Activated CD8-positive, alpha-beta T cell treated with anti-CD3 and anti-CD28 coated beads for 36 hours (primary cell): Measurements from ENCODE around the gene LNX1. TPM values are rescaled to one million over a fixed set of nuclear protein-coding genes. Genes with fewer than 3 reads are reported as not detected.

Experiments
- ATAC-seq: fragments of 200-7000 bp; cut with Tn5 transposase; one replicate; pipeline ENCODE4 v1.10.0; 2021; ENCODE audit warnings: mild to moderate bottlenecking, moderate library complexity
- CTCF ChIA-PET: fragments of 350-600 bp; sonication (Branson Sonifier 250); formaldehyde crosslinking; loops from one replicate; lab custom pipeline; 2021; ENCODE audit warnings: antibody characterized with exemption; lab: Charles Lee
- POLR2A ChIA-PET: fragments of 350-600 bp; sonication (Branson Sonifier 250); formaldehyde crosslinking; loops from one replicate; lab custom pipeline; 2021; ENCODE audit warnings: antibody characterized with exemption; lab: Charles Lee
- DNase-seq: peaks from one replicate; pipeline ENCODE4 v3.0.0-alpha.2; 2020
- H3K27ac Mint-ChIP-seq: one replicate; pipeline ENCODE4 v1.8.0; 2021; ENCODE audit warnings: mild to moderate bottlenecking, mixed read lengths
- H3K27me3 Mint-ChIP-seq: one replicate; pipeline ENCODE4 v1.8.0; 2021; ENCODE audit warnings: mixed read lengths
- H3K36me3 Mint-ChIP-seq: one replicate; pipeline ENCODE4 v1.8.0; 2021; ENCODE audit warnings: low read depth, mixed read lengths
- H3K4me1 Mint-ChIP-seq: one replicate; pipeline ENCODE4 v1.8.0; 2021; ENCODE audit warnings: low read depth, mixed read lengths
- H3K4me3 Mint-ChIP-seq: one replicate; pipeline ENCODE4 v1.8.0; 2021; ENCODE audit warnings: mild to moderate bottlenecking, moderate library complexity, mixed read lengths
- H3K9me3 Mint-ChIP-seq: one replicate; pipeline ENCODE4 v1.8.0; 2021; ENCODE audit warnings: mixed read lengths
- CTCF ChIP-seq: fragments of 200-600 bp; IDR thresholded peaks from one replicate; pipeline ENCODE4 v1.8.0; 2022; ENCODE audit warnings: antibody characterized with exemption, mild to moderate bottlenecking
- intact Hi-C: fragments of 100-400 bp; cut with micrococcal nuclease; formaldehyde crosslinking; loops from one replicate; pipeline ENCODE4 v1.10.0; 2022
- total RNA-seq, 2 experiments: library from RNA; stranded (reverse); gene quantifications; one replicate each; pipeline ENCODE4 v1.2.3, GENCODE V29; 2021

The LNX1 gene
- total RNA-seq, 2 experiments from 2014 or later = not detected

- Mint-ChIP-seq H3K9me3 (no peaks in the 10 kb centered on the region), H3K4me1 (no peaks in the 10 kb centered on the region), H3K36me3 (no peaks in the 10 kb centered on the region), H3K4me3 (no peak overlapping the region), H3K27me3 (no peaks in the 10 kb centered on the region), H3K27ac (no peak overlapping the region)
- DNase-seq = no peak
- intact Hi-C loops = no loop called here
- ChIA-PET POLR2A (no interaction called here), CTCF (no interaction called here)
- TF ChIP-seq CTCF = no peak
- no peak for ATAC-seq
Measured at GRCh38 chr4:53507671-53508286, 83.5 kb downstream of the LNX1 start.

- CTCF ChIA-PET = no interaction called here
- POLR2A ChIA-PET = no interaction called here
- no peaks in the 10 kb centered on the region for H3K36me3 Mint-ChIP-seq
- no peak for ATAC-seq
- no peak overlapping the region for H3K4me3 Mint-ChIP-seq
- no peak for TF ChIP-seq CTCF
- intact Hi-C loops = no loop called here
- no peaks in the 10 kb centered on the region for H3K4me1 Mint-ChIP-seq
- H3K27ac Mint-ChIP-seq = no peak overlapping the region
- no peak for DNase-seq
- H3K27me3 Mint-ChIP-seq = no peaks in the 10 kb centered on the region
- H3K9me3 Mint-ChIP-seq = no peaks in the 10 kb centered on the region
Measured at GRCh38 chr4:53507058-53507457, 84.2 kb downstream of the LNX1 start.

GRCh38 chr4:53505947-53506346, 85.3 kb downstream of the LNX1 start:
- H3K4me1 Mint-ChIP-seq = no peaks in the 10 kb centered on the region
- ChIA-PET POLR2A (no interaction called here), CTCF (no interaction called here)
- H3K27ac Mint-ChIP-seq = no peak overlapping the region
- intact Hi-C loops = no loop called here
- no peaks in the 10 kb centered on the region for H3K9me3 Mint-ChIP-seq
- TF ChIP-seq CTCF = no peak
- DNase-seq = no peak
- H3K36me3 Mint-ChIP-seq = no peaks in the 10 kb centered on the region
- H3K4me3 Mint-ChIP-seq = no peak overlapping the region
- ATAC-seq = no peak
- H3K27me3 Mint-ChIP-seq = no peaks in the 10 kb centered on the region

- H3K4me3 Mint-ChIP-seq = no peak overlapping the region
- CTCF ChIA-PET = interaction anchor here (1.3 kb wide), 1 partner anchor 26 kb away, joined by 3 read pairs; no protein-coding TSS in a partner anchor
- no peaks in the 10 kb centered on the region for H3K9me3 Mint-ChIP-seq
- H3K27me3 Mint-ChIP-seq = no peaks in the 10 kb centered on the region
- intact Hi-C loops = no loop called here
- no peak overlapping the region for H3K27ac Mint-ChIP-seq
- DNase-seq = no peak
- ATAC-seq = no peak
- no peaks in the 10 kb centered on the region for H3K36me3 Mint-ChIP-seq
- H3K4me1 Mint-ChIP-seq = no peaks in the 10 kb centered on the region
- POLR2A ChIA-PET = no interaction called here
- TF ChIP-seq CTCF = no peak
Measured at GRCh38 chr4:53502094-53502493, 89.2 kb downstream of the LNX1 start.

- ChIA-PET POLR2A (no interaction called here), CTCF (interaction anchor here (1.3 kb wide), 1 partner anchor 26 kb away, joined by 3 read pairs; no protein-coding TSS in a partner anchor)
- TF ChIP-seq CTCF = no peak
- intact Hi-C loops = no loop called here
- Mint-ChIP-seq H3K27ac (no peak overlapping the region), H3K4me3 (no peak overlapping the region), H3K4me1 (no peaks in the 10 kb centered on the region), H3K9me3 (no peaks in the 10 kb centered on the region), H3K27me3 (no peaks in the 10 kb centered on the region), H3K36me3 (no peaks in the 10 kb centered on the region)
- DNase-seq = no peak
- ATAC-seq = no peak
Measured at GRCh38 chr4:53501561-53501960, 89.7 kb downstream of the LNX1 start.
